Ramos (cell line): ENCODE data around the gene ELMOD1.
"Not testable (repeated sequence)": the region's sequence is repeated elsewhere in the genome, so short reads cannot be mapped to it uniquely, and the experiment has no call there.

Experiments used
- in situ Hi-C: fragments of 300-500 bp; cut with MboI; formaldehyde crosslinking; loops from one replicate; pipeline ENCODE4 v1.14.3; 2022; ENCODE audit warnings: low sequenced_read_pairs; ENCODE audit not compliant: unreplicated experiment

Gene ELMOD1

GRCh38 chr11:107590460-107591377 lies at the start of gene ELMOD1:
Gene ELMOD1 (plus strand): TSS chr11:107591147. CDS start chr11:107618190, 27,043 bp downstream.
- in situ Hi-C loops: no loop called here

GRCh38 chr11:107545101-107545514 lies 45.8 kb upstream of the ELMOD1 start:
- in situ Hi-C loops: no loop called here

- in situ Hi-C loops: no loop called here
Measured at GRCh38 chr11:107547961-107548360, 43.0 kb upstream of the ELMOD1 start.

GRCh38 chr11:107549253-107549953 lies 41.5 kb upstream of the ELMOD1 start:
- in situ Hi-C loops: no loop called here

- in situ Hi-C loops: no loop called here
Measured at GRCh38 chr11:107549954-107550285, 41.0 kb upstream of the ELMOD1 start.

GRCh38 chr11:107550304-107550703 lies 40.6 kb upstream of the ELMOD1 start:
- in situ Hi-C loops: no loop called here

GRCh38 chr11:107561688-107562087 lies 29.3 kb upstream of the ELMOD1 start:
- in situ Hi-C loops: no loop called here

GRCh38 chr11:107562647-107563208 lies 28.2 kb upstream of the ELMOD1 start:
- in situ Hi-C loops: no loop called here

- in situ Hi-C loops: no loop called here
Measured at GRCh38 chr11:107563702-107564101, 27.2 kb upstream of the ELMOD1 start.

GRCh38 chr11:107564877-107565218 lies 26.1 kb upstream of the ELMOD1 start:
- in situ Hi-C loops: no loop called here

GRCh38 chr11:107565219-107565937 lies 25.6 kb upstream of the ELMOD1 start, which contains the start of gene ALKBH8:
Gene ALKBH8 (minus strand): TSS chr11:107565735. CDS start chr11:107560893, 4,842 bp downstream.
- in situ Hi-C loops: no loop called here

GRCh38 chr11:107565955-107566501 lies 24.9 kb upstream of the ELMOD1 start:
- in situ Hi-C loops: not testable (repeated sequence)

- in situ Hi-C loops: no loop called here
Measured at GRCh38 chr11:107566569-107566968, 24.4 kb upstream of the ELMOD1 start.

GRCh38 chr11:107567739-107568335 lies 23.1 kb upstream of the ELMOD1 start:
- in situ Hi-C loops: no loop called here

GRCh38 chr11:107570015-107570414 lies 20.9 kb upstream of the ELMOD1 start:
- in situ Hi-C loops: loop anchor here (10.0 kb wide), 1 partner anchor 115 kb away; no protein-coding TSS in a partner anchor

GRCh38 chr11:107573438-107573837 lies 17.5 kb upstream of the ELMOD1 start:
- in situ Hi-C loops: loop anchor here (10.0 kb wide), 1 partner anchor 111 kb away; no protein-coding TSS in a partner anchor

GRCh38 chr11:107576497-107577345 lies 14.2 kb upstream of the ELMOD1 start:
- in situ Hi-C loops: loop anchor here (10.0 kb wide), 1 partner anchor 108 kb away; no protein-coding TSS in a partner anchor

- in situ Hi-C loops: loop anchor here (10.0 kb wide), 1 partner anchor 107 kb away; no protein-coding TSS in a partner anchor
Measured at GRCh38 chr11:107577346-107577711, 13.6 kb upstream of the ELMOD1 start.

GRCh38 chr11:107579169-107579568 lies 11.8 kb upstream of the ELMOD1 start:
- in situ Hi-C loops: loop anchor here (10.0 kb wide), 1 partner anchor 106 kb away; no protein-coding TSS in a partner anchor
